ENCODE measurements around the gene DRICH1. TPM values are rescaled to one million over a fixed set of nuclear protein-coding genes. Genes with fewer than 3 reads are reported as not detected.

Gene DRICH1
- total RNA-seq, 2 experiments from 2014 or later: 0.23 TPM; not detected in 1

GRCh38 chr22:23608583-23608982 lies 23.5 kb downstream of the DRICH1 start:
- H3K36me3 Mint-ChIP-seq (ENCODE audit: low read depth): no peaks in the 10 kb centered on the region
- intact Hi-C loops (cut with micrococcal nuclease): no loop called here
- CTCF ChIA-PET: no interaction called here
- no peak overlapping the region for H3K27ac Mint-ChIP-seq
- no peak for TF ChIP-seq CTCF (IDR thresholded peaks at IDR 0.05)
- no peaks in the 10 kb centered on the region for H3K27me3 Mint-ChIP-seq
- no peak overlapping the region for H3K4me3 Mint-ChIP-seq
- ATAC-seq (no peak), DNase-seq (no peak)
- peaks cover 13% of the 10 kb centered on the region for H3K4me1 Mint-ChIP-seq (ENCODE audit: low read depth)
- no peaks in the 10 kb centered on the region for H3K9me3 Mint-ChIP-seq
- POLR2A ChIA-PET: no interaction called here

- ChIA-PET POLR2A (no interaction called here), CTCF (no interaction called here)
- H3K4me1 Mint-ChIP-seq (ENCODE audit: low read depth): peaks cover 13% of the 10 kb centered on the region
- no peak overlapping the region for H3K4me3 Mint-ChIP-seq
- no peak for DNase-seq
- no peaks in the 10 kb centered on the region for H3K9me3 Mint-ChIP-seq
- intact Hi-C loops (cut with micrococcal nuclease): no loop called here
- TF ChIP-seq CTCF (IDR thresholded peaks at IDR 0.05): no peak
- no peak for ATAC-seq
- H3K27me3 Mint-ChIP-seq: no peaks in the 10 kb centered on the region
- no peaks in the 10 kb centered on the region for H3K36me3 Mint-ChIP-seq (ENCODE audit: low read depth)
- H3K27ac Mint-ChIP-seq: no peak overlapping the region
Observed at GRCh38 chr22:23606204-23607131, 25.7 kb downstream of the DRICH1 start.

- ATAC-seq (no peak), DNase-seq (no peak)
- Mint-ChIP-seq H3K27ac (no peak overlapping the region), H3K36me3 (ENCODE audit: low read depth) (no peaks in the 10 kb centered on the region), H3K27me3 (no peaks in the 10 kb centered on the region), H3K4me1 (ENCODE audit: low read depth) (peaks cover 6% of the 10 kb centered on the region), H3K4me3 (no peak overlapping the region), H3K9me3 (no peaks in the 10 kb centered on the region)
- ChIA-PET POLR2A (no interaction called here), CTCF (interaction anchor here (0.7 to 0.9 kb wide), 2 partner anchors 14 to 585 kb away, joined by 3 to 7 read pairs; no protein-coding TSS in a partner anchor)
- TF ChIP-seq CTCF (IDR thresholded peaks at IDR 0.05): no peak
- intact Hi-C loops (cut with micrococcal nuclease): no loop called here
Observed at GRCh38 chr22:23604939-23605712, 27.0 kb downstream of the DRICH1 start.

GRCh38 chr22:23603266-23603665 lies 28.9 kb downstream of the DRICH1 start:
- H3K4me3 Mint-ChIP-seq: no peak overlapping the region
- intact Hi-C loops (cut with micrococcal nuclease): no loop called here
- CTCF ChIA-PET: interaction anchor here (1.0 kb wide), 1 partner anchor 12 kb away, joined by 3 read pairs; no protein-coding TSS in a partner anchor
- ATAC-seq (no peak), DNase-seq (no peak)
- POLR2A ChIA-PET: no interaction called here
- H3K27ac Mint-ChIP-seq: no peak overlapping the region
- no peaks in the 10 kb centered on the region for H3K9me3 Mint-ChIP-seq
- TF ChIP-seq CTCF (IDR thresholded peaks at IDR 0.05): no peak
- no peaks in the 10 kb centered on the region for H3K27me3 Mint-ChIP-seq
- H3K4me1 Mint-ChIP-seq (ENCODE audit: low read depth): no peaks in the 10 kb centered on the region
- H3K36me3 Mint-ChIP-seq (ENCODE audit: low read depth): no peaks in the 10 kb centered on the region

Data from activated CD8-positive, alpha-beta T cell treated with anti-CD3 and anti-CD28 coated beads for 36 hours (primary cell).